GM21619 (cell line): Measurements from ENCODE around the gene JARID2.

Experiments
- ATAC-seq: cut with Tn5 transposase; IDR thresholded peaks from one replicate; pipeline ENCODE4 v1.9.1; 2021; ENCODE audit not compliant: unreplicated experiment

The JARID2 gene

DNA sequence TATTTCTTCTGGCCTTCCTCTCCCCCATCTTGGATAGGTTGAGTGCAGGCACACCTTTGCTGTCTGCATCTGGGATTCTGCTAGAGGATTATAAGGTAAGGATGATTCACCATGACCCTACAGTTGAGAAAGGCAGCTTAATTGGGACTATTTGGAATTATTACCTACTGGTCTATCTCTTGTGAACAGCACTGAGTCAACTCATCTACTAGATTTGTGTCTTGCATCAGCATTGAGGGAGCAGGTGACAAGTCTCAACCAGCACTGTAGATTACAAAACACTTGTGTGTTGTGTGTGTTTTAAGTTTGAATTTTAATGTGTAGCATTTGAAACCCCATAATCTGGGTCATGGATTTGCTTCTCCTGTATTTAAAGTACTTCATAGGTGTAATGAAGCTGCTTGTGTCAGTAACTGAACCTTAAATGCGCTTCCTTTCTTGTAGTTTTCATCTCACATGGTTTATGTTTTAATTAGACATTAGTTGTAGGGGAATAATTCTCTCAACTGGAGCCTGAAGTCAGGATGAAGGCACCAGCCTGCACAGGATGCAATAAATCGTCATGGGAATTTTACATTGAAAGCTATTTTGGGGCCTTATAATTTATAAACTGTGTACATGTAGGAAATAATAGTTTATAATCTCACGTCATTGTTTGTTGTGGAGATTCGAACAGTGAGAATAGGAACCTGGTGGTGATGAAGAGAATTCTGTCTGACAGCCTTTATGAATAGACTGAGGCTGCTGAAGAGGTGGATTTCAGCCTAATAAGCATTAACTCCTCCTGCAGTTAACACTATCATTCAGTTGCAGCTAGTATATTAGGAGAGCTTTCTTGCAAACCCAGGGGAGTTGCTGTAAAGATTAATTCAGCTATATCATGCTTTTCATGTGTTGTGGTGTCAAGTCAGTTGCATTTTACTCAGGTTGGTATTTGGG is 125.1 kb downstream of the JARID2 start:
- ATAC-seq = no peak

- ATAC-seq = no peak
Observed at GRCh38 chr6:15372932-15373331, 127.1 kb downstream of the JARID2 start.

- ATAC-seq = no peak
Observed at GRCh38 chr6:15374119-15374518, 128.2 kb downstream of the JARID2 start.

GRCh38 chr6:15375018-15375417 is 129.1 kb downstream of the JARID2 start:
- no peak for ATAC-seq

DNA sequence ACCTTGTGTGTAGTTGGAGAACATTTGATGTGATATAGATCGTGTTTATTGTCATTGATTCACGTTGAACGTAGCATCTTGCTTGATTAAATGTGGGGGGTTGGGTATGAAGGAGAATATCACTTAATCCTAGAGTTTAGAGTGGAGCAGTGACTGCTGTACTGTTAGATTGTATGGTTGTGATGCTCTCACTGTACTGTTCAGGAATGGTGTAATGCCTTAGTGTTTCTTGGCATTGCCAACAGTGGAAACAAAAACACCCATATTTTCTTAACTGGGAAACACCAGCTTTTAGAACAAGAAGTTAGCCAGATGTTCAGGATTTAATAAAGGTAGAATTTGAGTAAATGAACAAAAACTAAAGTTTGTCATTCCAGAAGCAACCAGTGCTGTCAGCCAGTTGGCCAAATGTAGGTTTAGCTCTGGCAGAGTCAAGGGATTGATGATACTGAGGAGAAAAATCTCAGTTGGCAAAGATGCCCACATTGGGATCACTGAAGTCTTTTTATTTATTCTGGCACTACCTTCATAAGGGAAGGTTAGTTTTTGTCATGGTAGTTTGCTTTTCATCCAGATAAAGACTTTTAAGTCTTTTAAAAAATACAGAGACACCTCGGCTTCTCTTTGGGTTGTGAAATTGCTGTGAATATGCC is 129.9 kb downstream of the JARID2 start:
- ATAC-seq = no peak

- no peak for ATAC-seq
Observed at GRCh38 chr6:15376900-15377487, 131.1 kb downstream of the JARID2 start.

GRCh38 chr6:15378272-15378671 is 132.4 kb downstream of the JARID2 start:
- ATAC-seq = no peak

GRCh38 chr6:15378866-15379265 is 133.0 kb downstream of the JARID2 start:
- no peak for ATAC-seq

DNA sequence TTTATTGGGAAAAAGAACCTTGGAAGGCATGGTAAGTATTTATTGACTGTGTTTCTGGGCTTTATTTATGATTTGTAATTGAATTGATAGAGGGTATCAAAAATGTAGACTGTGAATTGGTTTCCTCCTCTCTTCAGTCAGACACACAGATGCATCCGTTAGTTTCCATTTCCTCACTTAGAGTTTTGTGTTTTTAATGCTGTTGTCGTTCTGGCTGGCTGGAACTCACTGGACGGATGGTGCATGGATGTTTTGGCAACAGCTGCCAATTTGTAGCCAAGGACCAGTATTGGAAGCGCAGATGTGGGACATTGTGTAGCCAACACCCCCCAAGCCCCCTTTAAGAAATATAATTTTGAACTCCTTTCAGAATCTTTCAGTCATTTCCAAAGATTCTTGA is 134.5 kb downstream of the JARID2 start:
- no peak for ATAC-seq

DNA sequence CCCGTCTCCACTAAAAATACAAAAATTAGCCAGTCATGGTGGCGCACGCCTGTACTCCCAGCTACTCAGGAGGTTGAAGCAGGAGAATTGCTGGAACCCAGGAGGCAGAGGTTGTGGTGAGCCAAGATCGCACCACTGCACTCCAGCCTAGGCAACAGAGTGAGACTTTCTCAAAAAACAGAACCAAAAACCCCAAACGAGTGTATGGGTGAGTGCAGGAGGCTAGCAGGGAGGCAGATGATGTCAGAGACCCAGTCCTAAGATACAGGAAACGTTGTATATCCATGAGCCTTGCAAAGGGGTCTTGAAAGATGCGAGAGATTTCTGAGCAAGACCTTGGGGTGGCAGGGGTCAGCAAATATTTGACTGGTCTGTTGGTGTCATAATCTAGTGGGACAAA is 136.2 kb downstream of the JARID2 start:
- ATAC-seq = no peak

GRCh38 chr6:15382712-15383111 is 136.8 kb downstream of the JARID2 start:
- ATAC-seq = no peak

DNA sequence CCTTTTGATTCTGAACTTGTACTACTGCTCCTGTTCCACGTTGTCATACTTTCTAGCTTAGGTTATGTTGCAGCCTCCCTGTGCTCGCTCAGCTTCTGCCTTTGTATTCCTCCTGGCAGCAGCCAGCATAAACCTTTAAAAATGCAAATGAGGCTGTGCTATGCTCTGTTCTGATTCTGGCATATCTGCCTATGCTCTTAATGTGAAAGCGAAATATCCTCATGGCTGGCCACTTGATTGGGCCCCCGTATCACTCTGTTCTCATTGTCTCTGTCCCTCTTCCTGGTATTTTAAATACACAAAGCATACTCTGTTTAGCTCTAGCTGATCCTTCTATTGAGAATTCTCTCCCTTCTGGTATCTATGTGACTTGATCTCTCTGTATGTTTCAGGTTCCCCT is 139.0 kb downstream of the JARID2 start:
- no peak for ATAC-seq

GRCh38 chr6:15385521-15385920 is 139.7 kb downstream of the JARID2 start:
- no peak for ATAC-seq

GRCh38 chr6:15386110-15386755 is 140.4 kb downstream of the JARID2 start:
- ATAC-seq = no peak

DNA sequence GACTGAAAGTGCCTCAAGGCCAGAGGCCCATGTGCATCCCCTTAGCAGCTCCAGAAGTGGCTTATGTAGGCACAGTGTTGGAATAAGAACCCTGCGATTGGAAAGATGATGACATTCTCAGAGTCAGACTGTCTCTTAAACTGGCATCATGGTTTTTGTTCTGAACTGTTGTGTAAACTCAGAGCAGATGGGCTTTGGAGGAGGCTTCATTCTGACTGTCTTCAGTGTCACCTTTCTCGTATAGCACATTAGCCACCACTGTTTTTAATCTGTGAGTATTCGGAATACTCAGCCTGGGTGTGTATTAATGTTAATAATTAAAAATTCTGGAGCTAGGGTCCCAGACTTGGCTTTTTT is 140.9 kb downstream of the JARID2 start:
- peak; percentile 9 for ATAC-seq

- peak; percentile 53 for ATAC-seq
Observed at GRCh38 chr6:15387118-15387517, 141.2 kb downstream of the JARID2 start.

GRCh38 chr6:15389084-15389764 is 143.4 kb downstream of the JARID2 start:
- ATAC-seq = no peak

GRCh38 chr6:15389765-15390723 is 144.2 kb downstream of the JARID2 start:
- ATAC-seq = no peak

DNA sequence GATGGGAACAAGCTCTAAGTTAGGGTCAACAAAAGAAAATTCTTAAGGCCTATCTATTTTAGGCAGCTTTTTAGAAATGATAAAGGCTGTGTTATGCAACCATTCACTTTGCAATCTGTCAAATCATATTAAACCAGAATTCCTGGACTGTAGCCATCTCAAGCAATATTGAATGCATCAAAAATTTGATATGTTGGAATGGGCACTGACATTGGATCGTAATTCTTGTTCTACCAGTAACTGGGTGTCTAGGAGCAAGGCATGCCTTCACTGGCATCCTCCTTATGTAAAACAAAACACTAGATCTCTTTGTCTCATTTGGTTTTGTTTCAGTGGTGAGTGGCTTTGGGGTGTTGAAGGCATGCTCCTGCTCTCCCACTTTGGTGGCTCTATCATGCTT is 145.6 kb downstream of the JARID2 start:
- no peak for ATAC-seq

DNA sequence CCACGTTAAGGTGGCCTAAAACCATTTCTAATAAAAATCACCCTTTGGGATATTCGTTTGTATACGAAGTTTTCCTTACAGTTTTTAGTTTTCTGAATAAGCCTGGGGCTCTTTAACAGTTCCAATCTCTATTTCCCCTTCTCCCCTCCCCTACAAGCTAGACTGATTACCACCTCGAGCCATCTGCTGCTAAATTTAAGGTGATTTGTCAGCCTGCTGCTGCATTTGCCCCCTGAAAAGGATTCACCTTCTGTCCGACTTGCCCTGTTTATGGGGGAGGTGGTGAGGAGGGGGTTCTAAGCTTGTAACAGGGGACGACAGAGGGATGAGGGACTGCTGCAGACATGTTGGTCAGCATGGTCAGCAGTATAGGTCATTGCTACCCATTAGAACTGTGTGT is 146.3 kb downstream of the JARID2 start:
- no peak for ATAC-seq
